Stimulated activated CD4-positive, alpha-beta T cell treated with anti-CD3 and anti-CD28 coated beads, Interleukin-15, amount 100 ng/mL, for 24 hours (primary cell): Measurements from ENCODE around the gene OXGR1.
"Not testable (repeated sequence)": the region's sequence is repeated elsewhere in the genome, so short reads cannot be mapped to it uniquely, and the experiment has no call there.

ENCODE experiments used
- DNase-seq: peaks from one replicate; pipeline ENCODE4 v3.0.0-alpha.2; 2020

Gene OXGR1

DNA sequence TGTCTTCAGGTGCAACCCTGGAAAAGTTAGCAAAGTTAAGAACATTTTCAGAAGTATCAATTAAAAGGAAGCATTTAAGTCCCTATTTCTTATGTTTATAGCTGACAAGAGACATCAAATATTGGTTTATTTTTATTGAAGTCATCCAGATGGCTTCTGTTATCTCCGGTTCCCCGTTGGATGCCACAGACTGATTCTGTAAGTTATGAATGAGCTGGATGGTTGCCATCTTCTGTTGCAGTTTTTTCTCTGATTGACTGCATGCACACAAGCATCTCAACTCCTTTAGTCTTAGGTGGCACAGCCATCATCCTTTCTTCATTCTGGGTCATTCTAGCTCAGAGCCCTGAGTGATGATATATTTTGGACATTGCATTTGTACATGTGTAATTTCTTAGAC lies 10.6 kb upstream of the OXGR1 start:
- DNase-seq: no peak

DNA sequence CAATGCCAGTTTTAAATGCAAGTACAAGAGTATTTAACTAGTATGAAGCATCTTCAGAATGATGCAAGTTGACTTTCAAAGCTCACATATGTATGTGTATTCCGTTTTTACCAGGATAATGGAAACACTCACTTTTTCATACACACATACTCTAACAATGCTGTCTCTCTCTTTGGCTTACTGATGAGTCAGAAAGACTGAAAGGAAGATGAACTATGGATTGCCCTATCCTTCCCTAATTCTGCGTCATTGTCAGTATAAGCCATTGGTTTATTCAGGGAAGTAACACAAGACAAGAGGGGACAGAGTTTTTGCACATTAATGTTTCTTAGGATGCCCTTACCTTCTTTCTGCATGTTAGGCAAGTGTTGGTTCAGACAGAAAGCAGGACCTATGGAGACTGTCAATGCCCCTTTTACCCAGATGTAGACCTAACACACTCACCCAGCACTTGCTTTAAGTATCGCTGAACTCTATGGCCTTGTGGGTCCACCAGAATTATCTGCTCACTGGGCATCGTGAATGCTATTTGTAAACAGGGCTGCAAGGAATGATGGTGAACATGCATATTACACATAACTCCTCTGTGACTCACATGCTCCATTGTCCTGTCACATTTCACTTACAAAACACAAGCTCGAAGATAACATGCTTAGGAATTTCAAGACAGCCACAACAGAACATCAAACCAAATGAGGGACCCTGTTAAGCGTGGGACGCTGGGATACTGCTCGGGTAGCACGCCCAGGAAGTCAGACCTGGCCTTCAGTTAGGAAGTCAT lies 10.0 kb upstream of the OXGR1 start:
- no peak for DNase-seq

DNA sequence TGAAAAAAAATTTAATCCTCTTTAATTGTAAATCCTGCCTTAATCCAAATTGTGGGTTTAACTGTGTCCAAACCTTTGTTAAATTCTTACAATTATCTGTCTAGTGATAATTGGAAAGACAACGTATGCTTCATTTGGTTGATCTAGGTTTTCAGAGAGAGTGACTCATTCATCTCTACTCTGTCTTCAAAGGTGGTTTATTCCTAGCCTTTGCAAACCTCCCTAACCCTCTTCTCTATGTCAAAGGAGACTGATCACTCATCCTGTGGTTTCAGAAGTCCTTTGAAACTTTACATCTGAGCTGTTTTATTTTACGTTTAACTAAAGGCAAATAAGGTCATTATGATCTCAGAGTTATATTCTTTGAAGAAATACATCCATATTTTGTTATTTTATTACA lies 8.8 kb upstream of the OXGR1 start:
- DNase-seq: no peak

DNA sequence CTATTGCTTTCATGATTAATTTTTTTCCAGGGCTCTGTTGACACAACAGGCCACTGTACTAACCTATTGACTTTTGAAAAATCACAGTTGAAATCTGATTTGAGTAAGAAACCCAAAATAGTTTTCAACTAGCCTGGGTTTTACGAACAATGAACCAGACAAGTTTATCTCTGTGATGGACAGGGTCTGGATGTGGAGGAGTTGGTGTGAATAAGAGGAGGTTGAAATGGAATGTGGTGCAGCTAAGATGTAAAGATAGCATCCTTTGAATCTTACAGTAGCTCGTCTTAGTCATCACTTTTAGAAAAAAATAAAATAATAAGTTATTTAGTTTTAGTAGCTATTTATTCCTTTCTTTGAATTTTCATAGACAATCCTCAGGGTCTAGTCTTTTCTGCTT lies 8.3 kb upstream of the OXGR1 start:
- DNase-seq: no peak

DNA sequence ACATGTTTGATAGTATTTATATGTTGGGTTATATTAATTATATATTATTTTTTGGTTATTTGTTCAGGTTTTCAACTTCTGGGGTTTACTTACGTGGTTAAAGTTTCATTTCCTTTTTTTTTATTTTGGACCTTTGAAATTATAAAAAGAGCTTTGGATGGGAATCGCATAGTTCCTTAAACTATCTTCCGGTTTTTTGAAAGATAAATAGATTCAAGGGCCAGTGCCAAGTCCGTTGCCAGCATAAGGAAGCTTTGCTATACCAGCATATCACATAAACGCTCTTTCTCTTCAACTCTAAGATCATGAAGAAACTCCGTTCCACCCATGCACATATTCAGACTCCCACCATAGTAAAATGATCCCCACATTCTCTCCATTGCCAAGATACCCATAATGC lies 7.4 kb upstream of the OXGR1 start:
- no peak for DNase-seq

DNA sequence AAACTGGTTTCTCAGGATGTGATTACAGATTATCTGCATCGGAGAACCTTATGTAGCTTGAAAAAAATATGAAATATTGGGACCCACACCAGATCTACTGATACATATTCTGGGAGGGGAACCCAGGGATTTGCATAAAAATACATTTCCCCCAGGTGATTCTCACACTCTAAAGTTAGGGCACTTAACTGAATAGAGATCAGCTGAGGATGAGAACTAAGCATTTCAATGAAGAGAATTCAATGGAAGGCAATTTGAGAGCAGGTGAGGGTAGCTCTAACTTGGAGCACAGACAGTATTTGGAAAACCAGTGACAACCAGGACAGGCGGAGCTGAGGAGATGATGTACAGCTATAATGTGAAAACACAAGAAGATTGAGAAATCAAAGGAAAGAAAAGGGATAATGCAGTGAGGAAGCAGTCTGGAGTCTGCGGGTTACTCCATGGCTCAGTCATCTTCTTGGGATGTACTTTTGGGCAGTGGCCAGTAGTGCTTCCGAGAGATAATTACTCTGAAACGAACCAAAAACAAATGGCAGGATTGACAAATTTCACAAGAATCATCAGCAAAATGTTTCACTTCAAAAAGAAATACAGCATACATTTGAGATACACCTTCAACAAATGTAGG lies 6.1 kb upstream of the OXGR1 start:
- no peak for DNase-seq

DNA sequence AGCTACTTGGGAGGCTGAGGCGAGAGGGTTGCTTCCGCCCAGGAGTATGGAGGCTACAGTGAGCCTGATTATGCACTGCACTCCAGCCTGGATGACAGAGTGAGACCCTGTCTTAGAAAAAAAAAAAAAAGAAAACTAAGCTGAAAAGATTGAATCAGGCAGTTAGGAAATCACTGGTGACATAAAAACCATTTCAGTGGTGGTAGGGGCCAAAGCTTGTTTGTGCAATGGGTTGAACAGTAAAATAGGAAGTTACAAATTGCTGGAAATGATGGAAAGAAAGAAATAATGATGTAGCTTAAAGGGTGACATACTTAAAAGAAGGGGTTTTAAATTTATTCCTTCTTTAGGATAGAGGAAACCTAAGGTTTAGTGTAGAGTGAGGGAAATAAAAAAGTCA lies 4.8 kb upstream of the OXGR1 start:
- no peak for DNase-seq

DNA sequence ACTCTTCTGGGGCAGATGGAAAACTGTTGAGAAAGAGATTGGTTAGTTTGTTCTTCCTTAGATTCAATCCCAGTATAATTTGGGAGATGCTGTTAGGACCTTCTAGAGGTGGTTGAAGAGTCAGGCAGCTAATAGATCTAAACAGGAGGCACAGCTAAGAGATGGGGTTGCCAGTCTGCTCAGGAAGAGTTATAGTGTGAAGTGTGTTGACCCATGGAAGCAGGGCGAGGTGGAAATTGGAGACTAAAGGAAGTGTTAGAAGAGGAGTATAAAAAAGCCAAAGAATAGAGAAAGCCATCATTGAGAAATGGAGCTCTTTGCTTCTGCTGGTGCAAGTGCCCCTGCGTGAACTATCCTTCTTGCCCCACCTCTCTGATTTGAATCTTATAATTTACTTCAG lies 3.8 kb upstream of the OXGR1 start:
- no peak for DNase-seq

DNA sequence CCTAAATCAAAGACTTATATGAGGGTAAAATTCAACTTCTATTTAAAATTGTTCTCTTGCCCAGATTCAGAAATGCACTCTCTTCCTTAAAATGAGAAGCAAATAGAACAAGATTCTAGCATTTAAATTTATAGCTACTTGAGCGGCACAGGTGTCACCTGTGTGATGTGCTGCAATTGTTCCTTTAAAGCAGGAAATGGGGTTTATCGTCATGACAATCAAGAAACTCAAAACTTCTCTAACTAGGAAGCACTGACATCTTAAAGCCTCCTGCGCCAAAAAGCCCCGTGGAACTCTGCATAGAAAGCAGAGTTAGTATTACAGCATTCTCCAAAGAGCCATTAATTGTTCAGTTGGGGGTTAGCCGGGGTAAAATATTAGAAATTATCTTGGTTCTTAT lies 2.6 kb upstream of the OXGR1 start:
- no peak for DNase-seq

DNA sequence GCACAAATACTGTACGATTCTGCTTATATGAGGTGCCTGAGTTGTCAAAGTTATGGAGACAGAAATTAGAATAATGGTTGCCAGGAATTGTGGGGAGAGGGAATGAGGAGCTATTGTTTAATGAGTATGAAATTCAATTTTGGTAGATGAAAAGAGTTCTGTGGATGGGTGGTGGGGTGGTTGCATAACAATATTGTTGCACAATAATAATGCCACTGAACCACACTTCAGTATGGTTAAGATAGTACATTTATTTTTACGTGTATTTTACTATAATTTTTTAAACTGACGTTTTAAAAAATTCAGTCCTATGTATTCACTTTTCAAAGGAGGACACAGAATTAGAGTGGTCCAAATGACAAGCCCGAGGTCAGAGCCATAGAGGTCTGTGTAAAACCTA lies 1.8 kb upstream of the OXGR1 start:
- no peak for DNase-seq

DNA sequence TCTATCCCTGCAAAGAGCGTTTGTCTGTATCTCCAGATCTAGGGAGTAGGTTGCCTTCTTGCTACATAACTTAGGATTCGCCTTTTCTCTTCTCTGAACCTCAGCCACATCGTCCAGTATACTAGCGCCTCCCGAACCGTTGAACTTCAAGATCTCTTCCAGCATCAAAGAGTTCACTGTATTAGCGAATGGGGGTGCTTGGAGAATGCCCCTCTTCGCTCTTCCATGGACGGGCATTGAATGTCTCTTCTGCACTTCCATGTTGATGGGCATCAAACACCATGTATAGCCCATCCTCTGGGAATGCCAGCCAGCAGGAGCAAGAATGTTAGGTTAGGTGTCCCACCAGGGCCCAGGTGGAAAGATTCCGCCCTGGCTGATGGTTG lies 575 bp upstream of the OXGR1 start:
- DNase-seq: no peak

DNA sequence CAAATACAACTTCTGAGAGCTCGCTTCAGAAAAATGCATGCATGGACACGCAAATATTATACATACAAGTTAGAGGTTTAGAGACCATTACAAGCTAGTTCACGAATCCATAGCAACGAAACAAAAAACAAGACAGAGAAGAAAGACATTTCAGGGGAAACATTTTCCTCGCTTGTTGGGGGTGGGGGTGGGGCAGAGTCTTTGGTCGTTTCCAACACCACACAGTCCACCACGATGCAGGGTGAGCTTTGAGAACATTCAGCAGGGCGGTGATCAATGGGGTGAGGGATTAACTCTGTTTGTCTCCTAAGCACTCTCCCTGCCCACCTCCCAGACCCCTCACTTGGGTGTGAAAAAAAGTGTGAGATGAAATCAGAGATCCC lies 651 bp downstream of the OXGR1 start:
- DNase-seq: no peak

DNA sequence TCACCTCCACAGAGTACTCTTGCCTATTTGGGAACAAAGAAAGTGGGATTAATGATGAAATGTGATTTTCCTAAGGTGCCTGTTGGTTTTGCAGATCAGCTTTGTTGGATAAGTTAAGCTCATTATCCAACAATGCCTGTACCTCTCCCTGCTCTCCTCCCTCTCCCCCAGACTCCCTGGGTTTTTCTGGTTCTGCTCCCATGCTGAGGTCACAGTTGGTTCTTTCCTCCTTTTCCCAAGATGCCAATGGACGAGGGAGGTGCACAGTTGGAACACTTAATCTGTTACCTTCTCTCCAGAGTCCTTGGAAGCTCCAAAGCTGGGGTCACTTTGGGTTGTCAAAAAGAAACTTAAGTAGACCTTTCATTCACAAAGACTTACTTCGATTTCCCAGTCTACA lies 1.6 kb downstream of the OXGR1 start:
- no peak for DNase-seq

DNA sequence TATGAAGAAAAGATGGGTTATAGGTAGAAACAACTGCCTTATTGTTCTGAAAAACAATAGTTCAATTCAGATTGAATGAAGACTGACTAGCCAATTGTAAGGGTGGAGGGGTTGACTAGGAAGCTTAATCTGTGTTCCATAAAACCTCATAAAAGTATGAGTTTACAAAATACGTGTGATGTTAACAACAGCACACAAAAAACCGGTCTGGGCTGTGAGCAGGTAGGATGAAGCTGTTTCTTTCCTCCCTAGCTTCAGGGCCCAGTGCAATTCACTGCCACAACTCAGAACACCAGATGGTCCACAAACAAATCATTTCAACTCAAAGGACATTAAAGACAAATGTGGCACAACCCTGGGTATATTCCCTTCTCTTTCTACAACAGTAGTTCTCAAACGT lies 3.2 kb downstream of the OXGR1 start:
- DNase-seq: no peak

DNA sequence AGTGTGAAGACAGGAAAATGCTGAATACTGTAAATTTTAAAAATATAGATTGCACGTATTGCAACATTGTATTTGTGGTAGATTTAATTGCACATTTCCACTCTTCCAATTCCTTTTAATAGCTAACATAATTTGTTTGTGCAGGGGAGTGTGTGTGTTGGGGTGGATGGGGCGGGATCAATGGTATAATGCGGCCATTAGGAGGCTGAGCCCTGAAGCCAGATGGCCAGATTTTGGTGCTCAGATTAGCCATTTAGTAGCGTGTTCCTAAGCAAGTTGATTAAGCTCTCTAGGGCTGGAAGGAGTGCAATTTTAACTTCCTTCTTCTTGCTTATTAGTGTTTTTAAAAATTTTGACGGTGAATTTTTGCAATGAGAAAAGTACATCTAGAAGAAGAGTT lies 5.8 kb downstream of the OXGR1 start:
- DNase-seq: no peak

DNA sequence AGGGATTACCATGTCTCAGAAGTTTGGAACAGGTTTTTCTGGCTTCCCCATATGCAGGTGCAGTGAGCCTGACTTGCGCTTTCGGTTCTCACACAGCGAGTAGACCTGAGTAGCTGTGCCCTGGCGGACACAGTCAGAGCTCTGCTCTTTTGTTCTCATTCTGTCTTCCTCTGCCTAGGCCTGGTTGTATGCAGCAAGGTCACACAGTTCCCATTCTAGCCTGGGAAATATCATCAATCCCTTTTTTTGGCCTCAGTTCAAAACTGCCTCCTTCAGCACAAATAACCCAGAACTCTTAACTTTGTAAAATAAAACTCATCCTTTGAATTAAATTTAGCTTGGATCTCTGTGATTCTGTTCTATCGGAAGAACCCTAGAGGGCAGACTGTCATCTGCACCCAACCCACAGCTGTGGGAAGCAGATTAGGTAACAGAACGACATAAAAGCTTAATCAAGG lies 10.2 kb downstream of the OXGR1 start:
- no peak for DNase-seq

DNA sequence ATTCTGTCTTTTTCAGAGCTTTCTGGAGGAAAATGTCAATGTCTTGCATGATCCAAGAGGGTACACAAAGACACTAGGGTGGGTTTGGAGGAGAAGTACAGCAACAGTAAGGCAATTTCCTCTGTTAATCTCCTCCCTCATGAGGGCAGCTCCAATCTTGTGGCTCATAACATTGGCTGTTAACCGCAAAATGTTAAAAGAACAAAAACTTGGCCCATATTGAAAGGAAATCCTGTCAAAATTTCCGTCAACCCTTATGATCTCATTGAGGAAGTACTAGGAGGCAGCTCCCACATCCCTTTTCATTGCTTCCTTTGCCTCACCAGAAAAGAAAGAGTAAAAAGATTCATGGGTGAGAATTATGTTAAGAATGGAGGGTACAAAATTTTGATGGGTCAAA lies 11.6 kb downstream of the OXGR1 start:
- no peak for DNase-seq

DNA sequence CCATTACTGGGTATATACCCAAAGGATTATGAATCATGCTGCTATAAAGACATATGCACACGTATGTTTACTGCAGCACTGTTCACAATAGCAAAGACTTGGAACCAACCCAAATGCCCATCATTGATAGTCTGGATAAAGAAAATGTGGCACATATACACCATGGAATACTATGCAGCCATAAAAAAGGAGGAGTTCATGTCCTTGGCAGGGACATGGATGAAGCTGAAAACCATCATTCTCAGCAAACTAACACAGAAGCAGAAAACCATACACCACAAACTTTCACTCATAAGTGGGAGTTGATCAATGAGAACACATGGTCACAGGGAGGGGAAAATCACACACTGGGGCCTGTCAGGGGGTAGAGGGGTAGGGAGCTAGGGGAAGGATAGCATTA lies 14.4 kb downstream of the OXGR1 start:
- DNase-seq: not testable (repeated sequence)

DNA sequence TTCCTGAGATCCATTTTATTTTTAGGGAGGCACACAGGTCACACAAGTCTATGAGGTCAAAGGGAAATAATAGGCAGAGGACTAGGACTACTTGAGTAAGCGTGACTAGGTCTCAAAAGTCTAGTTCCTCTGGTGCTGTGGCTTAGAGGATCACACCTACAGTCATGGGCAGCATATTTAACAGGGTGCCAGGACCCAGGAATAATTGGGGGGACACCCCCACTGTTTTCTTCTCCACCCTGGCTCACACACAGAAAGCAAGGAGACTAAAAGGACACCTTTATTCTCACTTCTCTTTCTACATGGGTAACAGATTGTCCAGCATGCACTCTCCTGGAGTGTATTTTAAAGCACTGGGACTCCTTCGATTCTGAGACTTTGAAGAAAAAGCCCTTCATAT lies 26.2 kb downstream of the OXGR1 start:
- no peak for DNase-seq

DNA sequence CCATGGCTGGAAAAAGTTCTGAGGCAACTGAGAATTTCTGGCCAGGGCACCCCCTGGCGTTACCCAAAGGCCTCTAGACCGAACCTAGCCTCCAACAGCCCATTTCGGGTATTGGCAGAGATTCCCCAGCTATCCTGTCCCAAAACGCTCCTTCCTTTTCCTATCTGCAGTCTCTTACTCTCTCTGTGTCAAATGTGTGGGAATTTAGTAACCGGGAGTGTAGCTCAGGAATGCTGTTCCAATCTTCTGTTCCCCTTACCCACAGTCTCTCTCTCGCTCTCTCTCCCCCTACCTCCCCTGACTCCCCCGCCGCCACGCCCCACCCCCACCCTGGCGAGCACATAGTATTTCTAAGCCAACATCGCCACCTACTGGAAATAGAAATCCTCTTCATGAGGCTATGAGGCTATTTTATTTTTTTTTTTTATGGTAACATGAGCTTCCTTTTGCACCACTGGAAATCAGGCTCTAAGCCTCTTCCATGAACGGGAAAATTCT lies 27.0 kb downstream of the OXGR1 start:
- DNase-seq: no peak

DNA sequence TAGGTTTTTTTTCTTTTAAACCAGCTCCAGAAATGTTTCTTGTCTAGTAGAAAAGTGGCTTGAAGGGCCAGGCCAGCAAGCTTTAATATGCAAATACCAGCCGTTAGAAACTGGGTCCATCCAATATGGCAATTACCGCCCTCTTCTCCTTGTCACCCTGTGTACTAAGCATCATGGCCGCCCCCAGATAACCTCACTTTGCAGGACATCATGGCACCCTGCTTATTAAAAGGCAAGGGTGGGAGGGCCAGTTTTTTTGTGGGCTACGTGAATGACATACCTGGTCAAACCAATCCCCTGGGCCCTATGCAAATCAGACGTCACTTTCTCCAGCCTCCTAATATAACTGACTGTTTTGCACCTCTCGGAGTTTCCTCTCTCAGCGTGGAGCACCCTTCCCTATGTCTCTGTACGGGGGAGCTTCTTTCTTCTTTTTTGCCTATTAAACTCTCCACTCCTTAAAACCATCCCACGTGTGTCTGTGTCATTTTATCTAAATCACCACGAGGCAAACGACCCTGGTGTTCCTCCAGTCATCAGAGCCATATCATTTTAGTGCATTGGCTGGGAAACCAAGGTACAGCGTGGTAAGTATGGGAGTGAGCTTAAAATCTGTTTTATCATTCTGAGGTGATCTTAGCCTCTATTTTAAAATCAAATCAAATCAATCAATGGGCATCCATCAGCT lies 27.7 kb downstream of the OXGR1 start:
- no peak for DNase-seq

DNA sequence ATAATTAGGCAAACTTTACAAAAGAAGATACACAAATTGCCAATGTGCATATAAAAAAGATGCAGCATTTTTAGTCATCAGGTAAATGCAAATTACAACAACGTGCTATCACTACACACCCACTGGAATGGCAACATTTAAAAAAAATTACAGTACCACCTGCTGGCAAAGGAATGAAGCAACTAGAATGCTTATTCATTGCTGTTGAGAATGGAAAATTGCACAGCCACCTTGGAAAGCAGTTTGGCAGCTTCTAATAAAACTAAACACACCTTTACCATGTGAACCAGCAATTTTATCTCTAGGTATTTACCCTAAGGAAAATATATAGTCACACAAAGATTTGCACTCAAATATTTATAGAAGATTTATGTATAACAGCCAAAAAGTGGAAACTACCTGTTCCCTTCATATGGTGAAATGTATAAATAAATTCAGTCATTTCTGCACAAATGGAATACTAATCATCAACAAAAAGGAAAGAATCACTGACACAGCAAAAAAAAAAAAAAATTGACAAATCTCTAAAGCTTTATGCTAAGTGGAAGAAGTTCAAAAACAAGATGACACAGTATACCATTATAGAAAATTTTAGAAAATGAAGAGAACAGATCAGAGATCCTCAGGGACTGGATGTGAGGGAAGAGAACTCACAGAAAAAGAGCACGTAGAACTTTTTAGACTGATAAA lies 30.3 kb downstream of the OXGR1 start:
- DNase-seq: no peak

DNA sequence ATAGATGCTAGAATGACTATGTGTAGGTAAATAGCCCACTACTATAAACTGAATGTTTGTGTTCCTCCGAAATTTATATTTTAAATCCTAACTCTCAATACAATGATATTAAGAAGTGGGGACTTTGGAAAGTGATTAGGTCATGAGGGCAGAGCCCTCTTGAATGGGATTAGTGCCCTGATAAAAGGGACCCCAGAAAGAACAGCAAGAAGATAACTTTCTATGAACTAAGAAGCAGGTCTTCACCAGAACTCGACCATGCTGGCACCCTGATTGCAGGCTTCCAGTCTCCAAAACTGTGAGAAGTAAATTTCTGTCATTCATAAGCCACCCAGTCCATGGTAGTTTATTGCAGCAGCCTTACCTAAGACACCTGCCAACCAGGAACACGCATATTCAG lies 33.9 kb downstream of the OXGR1 start:
- no peak for DNase-seq
